HG03342 (cell line): ENCODE measurements around the gene GPT2.
"Not testable (repeated sequence)": the region's sequence is repeated elsewhere in the genome, so short reads cannot be mapped to it uniquely, and the experiment has no call there.

ENCODE experiments used
- ATAC-seq: cut with Tn5 transposase; IDR thresholded peaks from one replicate; pipeline ENCODE4 v1.9.1; 2021; ENCODE audit warnings: mild to moderate bottlenecking, moderate library complexity; ENCODE audit not compliant: unreplicated experiment

GPT2 gene

GRCh38 chr16:46918905-46919792 lies 35.0 kb downstream of the GPT2 start:
- ATAC-seq, result peak; percentile 89

DNA sequence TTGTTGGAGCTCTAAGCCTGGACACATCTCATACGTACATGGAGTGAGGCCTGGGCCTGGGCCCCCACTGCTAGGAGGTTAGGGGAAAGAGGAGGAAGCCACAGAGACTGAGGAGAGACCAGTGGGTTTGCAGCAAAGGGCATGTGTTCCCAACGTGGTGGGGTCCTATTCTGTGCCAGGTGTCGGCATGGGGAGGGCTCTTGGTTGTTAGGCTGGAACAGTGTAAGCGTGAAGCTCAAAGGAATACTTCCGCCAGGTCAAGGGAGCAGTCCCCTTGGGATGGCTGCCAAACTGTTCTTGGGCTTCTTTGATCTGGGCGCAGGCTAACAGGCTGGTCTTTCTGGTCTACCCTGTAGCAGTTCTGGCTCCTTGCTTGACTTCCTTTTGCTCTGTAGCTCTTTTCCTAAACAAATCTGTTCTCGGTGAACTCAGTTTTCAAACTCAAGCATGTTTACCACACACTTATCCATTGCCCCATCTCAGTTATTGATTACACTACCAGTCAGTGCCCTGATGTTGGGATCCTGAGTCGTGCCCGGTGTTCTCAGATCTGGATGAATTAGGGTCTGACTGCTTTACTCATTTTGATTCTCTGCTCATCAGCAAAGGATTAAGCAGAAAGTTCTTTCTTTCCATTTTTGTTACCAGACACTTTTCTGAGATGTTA lies 36.4 kb downstream of the GPT2 start:
- no peak for ATAC-seq

DNA sequence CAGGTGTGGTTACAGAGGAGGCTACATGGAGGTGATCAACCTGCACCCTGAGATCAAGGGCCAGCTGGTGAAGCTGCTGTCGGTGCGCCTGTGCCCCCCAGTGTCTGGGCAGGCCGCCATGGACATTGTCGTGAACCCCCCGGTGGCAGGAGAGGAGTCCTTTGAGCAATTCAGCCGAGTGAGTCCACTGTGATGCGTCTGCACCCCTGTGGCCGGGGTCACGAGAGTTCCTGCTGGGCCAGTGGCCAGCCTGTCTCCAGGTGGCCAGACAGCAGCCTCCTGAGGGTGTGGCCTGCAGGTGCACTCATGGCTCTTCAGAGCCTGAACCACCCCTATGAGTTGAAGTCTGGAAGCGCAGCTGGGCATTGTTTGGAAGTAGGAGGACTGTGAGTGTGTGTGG lies 38.1 kb downstream of the GPT2 start:
- ATAC-seq, result no peak

GRCh38 chr16:46923513-46924295 lies 39.5 kb downstream of the GPT2 start:
- no peak for ATAC-seq

- no peak for ATAC-seq
These were observed 40.2 kb downstream of the GPT2 start for GRCh38 chr16:46924402-46924801.

GRCh38 chr16:46926470-46927225 lies 42.5 kb downstream of the GPT2 start:
- no peak for ATAC-seq

GRCh38 chr16:46927273-46927672 lies 43.1 kb downstream of the GPT2 start:
- no peak for ATAC-seq

DNA sequence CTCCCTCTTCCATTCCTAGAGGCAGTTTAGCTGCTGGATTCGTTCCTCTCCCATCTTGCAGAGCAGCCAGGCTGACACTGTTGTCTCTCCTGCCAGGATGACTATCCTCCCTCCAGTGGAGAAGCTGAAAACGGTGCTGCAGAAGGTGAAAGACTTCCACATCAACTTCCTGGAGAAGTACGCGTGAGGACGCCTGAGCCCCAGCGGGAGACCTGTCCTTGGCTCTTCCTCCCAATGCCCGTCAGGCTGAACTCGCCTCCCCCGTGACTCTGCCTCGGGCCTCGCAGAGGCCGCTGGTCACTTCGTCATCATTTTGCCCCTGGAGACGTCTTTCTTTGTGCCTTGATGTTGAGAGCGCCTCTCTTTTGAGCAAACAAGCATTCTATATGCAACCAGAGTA lies 44.6 kb downstream of the GPT2 start:
- ATAC-seq, result no peak

DNA sequence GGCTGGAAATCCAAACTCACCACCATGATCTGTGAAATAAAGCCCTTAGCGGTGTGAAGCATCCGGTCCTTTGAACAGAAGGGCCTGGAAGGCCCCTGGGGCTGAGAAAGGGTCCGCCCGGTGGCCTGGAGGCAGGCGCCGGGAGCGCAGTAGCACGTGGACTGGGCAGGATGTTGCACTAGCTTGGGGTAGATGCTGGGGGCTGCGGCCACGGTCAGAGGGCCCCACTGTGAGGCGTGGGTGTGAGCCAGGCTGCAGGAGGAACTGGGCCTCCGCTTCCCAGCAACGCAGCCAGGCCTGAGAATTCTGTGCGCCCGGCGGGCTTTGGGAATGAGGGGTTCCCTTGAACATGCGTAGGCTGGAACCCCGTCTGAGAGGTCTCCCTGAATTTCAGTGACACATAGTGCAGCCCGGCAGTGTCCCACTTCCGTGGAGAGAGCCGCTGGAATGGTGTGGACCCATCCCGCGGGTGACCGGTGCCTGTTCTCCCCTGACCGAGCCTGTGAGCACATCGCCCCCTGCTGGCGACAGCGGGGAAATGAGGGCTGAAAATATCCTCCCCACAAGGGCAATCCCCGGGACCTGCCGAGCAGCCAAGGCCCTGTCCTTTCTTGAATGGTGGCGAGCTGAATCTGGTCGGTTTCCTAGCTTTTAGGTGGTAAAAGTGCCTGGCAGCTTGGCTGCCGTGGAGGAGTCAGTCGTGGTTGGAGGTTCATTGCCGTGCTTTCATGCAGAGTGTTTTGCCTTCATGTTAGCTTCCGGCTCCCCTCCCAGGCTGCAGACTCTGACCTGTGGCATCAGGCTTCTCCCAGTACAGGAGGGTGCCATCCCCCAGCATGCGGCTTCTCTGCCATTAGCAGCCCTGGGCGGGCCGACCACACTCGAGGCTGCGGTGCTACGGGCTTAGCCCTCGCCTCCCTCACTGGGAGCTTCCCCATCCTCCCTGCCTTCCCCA lies 45.5 kb downstream of the GPT2 start:
- peak; percentile 73 for ATAC-seq

DNA sequence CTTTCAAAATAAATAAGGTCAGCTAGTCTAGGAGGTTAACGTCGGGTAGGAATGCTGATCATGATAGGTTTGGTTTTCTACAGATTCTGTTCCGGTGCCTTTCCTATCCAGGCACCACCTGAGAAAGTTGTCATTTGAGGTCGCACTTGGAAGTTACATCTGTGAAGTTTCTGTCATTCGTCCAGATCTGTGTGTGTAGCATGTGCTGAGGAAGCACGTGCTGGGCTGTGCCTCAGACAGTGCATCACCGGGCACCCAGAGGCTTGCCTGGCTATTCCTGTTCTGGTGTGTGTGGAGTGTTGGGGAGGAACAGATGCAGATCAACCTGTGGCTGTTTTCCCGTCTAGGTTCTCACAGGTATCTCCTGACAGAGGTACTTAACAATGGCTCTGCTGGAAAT lies 46.7 kb downstream of the GPT2 start:
- no peak for ATAC-seq

- no peak for ATAC-seq
These were observed 48.6 kb downstream of the GPT2 start for GRCh38 chr16:46932802-46933201.

DNA sequence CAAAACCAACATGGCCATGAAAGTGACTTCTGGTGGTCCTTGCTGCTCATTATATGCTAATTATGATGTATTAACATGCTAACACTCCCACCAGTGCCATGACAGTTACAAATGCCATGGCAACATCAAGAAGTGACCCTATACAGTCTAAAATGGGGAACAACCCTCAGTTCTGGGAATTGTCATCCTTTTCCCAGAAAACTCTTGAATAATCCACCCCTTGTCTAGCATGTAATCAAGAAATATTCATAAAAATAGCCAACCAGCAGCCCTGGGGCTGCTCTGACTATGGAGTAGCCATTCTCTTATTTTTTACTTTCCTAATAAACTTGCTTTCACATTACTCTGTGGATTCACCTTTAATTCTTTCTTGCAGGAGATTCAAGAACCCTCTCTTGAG lies 53.4 kb downstream of the GPT2 start:
- ATAC-seq, result no peak

DNA sequence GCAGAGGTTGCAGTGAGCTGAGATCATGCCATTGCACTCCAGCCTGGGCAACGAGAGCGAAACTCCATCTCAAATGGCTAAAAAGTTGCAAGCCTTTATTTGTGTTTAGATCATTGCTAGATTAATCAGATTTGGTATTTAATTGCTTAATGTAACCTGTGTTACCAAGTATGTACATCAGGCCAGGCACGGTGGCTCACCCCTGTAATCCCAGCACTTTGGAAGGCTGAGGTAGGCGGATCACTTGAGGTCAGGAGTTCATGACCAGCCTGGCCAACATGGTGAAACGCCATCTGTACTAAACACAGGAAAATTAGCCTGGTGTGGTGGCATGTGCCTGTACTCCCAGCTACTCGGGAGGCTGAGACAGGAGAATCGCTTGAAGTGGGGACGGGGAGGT lies 60.6 kb downstream of the GPT2 start:
- not testable (repeated sequence) for ATAC-seq

- ATAC-seq, result no peak
These were observed 63.9 kb downstream of the GPT2 start for GRCh38 chr16:46947900-46948547.

DNA sequence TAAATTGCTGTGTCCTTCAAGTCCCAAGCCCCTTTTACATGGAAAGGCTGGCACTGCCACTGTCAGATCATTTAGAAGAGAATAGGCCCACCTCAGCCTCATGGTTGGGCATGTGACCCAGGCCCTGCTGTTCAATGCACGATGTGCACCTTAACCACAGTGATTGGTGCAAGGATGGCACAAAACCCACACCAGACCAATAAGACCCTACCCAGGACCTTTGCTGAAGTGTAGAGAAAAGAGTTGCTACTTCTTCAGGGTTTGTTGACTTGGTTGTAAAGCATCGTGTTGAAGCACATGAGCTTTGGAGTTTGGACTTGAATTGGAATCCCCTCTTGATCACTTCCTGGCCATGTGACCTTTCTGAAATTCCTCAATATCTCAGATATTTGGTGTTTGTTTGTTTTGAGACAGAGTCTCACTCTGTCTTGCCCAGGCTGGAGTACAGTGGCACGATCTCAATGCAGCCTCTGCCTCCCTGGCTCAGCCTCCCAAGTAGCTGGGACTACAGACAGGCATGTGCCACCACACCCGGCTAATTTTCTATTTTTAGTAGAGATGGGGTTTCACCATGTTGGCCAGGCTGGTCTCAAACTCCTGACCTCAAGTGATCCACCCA lies 64.5 kb downstream of the GPT2 start:
- no peak for ATAC-seq

GRCh38 chr16:46949241-46949892 lies 65.2 kb downstream of the GPT2 start:
- no peak for ATAC-seq

DNA sequence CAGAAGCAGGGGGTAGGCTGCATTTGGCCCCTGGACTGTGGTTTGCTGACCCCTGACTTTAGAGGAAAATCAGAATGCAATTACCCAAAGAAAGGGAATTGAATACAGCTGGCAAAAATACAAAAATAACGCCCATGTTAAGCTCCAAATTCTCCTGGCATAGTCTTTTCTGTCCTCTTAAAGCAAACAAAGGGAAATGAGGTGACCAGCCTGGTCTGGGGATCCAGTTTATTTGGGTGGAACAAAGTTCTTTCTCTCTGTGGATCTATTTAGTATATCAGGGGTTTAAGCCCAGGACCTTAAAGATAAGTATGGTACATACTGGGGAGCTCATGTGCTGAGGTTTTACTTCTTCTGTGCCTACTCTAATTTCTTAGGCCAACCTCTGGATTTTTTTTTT lies 65.8 kb downstream of the GPT2 start:
- ATAC-seq, result no peak

DNA sequence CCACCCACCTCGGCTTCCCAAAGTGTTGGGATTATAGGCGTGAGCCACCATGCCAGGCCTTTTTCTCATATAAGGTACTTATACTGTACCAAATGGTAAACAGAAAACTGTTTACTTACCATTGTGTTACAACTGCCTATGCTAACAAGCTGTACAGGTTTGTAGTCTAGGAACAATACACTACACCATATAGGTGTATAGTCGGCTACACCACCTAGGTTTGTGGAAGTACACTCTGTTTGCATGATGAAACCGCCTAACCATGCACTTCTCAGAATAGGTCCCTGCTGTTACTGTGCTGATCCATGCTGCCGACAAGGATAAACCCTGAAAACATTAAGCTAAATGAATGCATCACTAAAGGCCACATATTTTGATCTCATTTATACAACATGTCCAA lies 70.4 kb downstream of the GPT2 start:
- ATAC-seq, result no peak
